Tibial nerve (tissue), 4 donors: ENCODE results near the gene SLC12A1. TPM values are rescaled to one million over a fixed set of nuclear protein-coding genes. Genes with fewer than 3 reads are reported as not detected.
"Not testable (repeated sequence)": the region's sequence is repeated elsewhere in the genome, so short reads cannot be mapped to it uniquely, and the experiment has no call there.

Source experiments
- DNase-seq, 2 donors: peaks; one replicate each; pipeline ENCODE4 v3.0.0-alpha.2; 2019; ENCODE audit warnings: low spot score in 2 of 2
- H3K27ac ChIP-seq, 4 donors: fragments of 200-600 bp; sonication (generic) in 3 of 4; one replicate each; pipeline ENCODE4 v1.5.1; 2017 to 2019; ENCODE audit warnings: mild to moderate bottlenecking in 1 of 4
- H3K27me3 ChIP-seq, 2 donors: fragments of 200-600 bp; sonication (generic) in 1 of 2; one replicate each; pipeline versions ENCODE4 v1.5.1 to v1.6.0; 2017 to 2019
- H3K36me3 ChIP-seq, 3 donors: fragments of 200-600 bp; sonication (generic); one replicate each; pipeline ENCODE4 v1.5.1; 2018 to 2019
- H3K4me1 ChIP-seq, 4 donors: fragments of 200-600 bp; sonication (generic) in 3 of 4; one replicate each; pipeline ENCODE4 v1.5.1; 2017 to 2019
- H3K4me3 ChIP-seq, 4 donors: fragments of 200-600 bp; sonication (generic) in 3 of 4; one replicate each; pipeline ENCODE4 v1.5.1; 2017 to 2019; ENCODE audit warnings: mild to moderate bottlenecking in 1 of 4, moderate library complexity in 1 of 4
- H3K9me3 ChIP-seq, 4 donors: fragments of 200-600 bp; sonication (generic) in 3 of 4; one replicate each; pipeline ENCODE4 v1.5.1; 2017 to 2019
- EP300 ChIP-seq, 2 donors: sonication (generic); formaldehyde crosslinking; IDR thresholded peaks; one replicate each; pipeline ENCODE4 v1.6.1; 2017; ENCODE audit warnings: antibody characterized with exemption in 2 of 2, mild to moderate bottlenecking in 1 of 2
- POLR2A ChIP-seq, 2 donors: fragments of 450-650 bp; IDR thresholded peaks; one replicate each; pipeline ENCODE4 v1.6.1; 2017; ENCODE audit warnings: antibody characterized with exemption in 2 of 2, mild to moderate bottlenecking in 2 of 2, moderate library complexity in 2 of 2
- WGBS, 2 donors: methylation state at CpG; one replicate each; pipeline ENCODE4 v1.1.5; 2018; 5-methylcytosine and 5-hydroxymethylcytosine counted together
- total RNA-seq, 4 donors: library from RNA; depleted of rRNA; stranded (reverse); fragments of >200 nt; gene quantifications; one replicate each; pipeline ENCODE4 v1.1.0, GENCODE V29; 2016
- TF ChIP-seq, protein P1 (sequence below), 5 experiments: fragments of 200-600 bp in 3 of 5; fragments of 450-650 bp in 2 of 5; sonication (generic) in 3 of 5; IDR thresholded peaks; one replicate each; pipeline ENCODE4 v1.5.1; 2016 to 2019; ENCODE audit warnings: antibody characterized with exemption in 5 of 5, mild to moderate bottlenecking in 3 of 5, moderate library complexity in 2 of 5

Gene SLC12A1
- total RNA-seq, 4 donors from 2014 or later: not detected

DNA sequence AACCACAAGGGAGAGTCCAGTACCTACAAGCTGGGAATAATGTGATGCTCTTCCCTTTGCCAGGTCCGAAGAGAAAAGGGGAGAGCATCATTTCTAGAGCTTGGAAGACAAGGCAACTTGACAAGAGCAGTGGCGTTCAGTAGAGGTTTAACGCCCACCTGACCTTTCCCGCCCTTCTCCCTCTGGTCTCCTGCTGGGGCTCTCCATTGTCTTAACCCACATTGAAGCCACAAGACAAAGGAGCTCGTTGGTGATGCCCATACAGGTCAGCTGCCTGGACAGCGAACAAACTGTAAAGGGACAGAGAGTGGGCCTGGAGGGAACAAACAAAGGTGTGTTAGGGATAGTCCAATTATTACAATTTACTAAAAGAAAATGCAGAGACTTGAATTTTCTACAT is 112.0 kb downstream of the SLC12A1 start:
- no peak for TF ChIP-seq EP300 (IDR thresholded peaks at IDR 0.05)
- no peak for TF ChIP-seq POLR2A (IDR thresholded peaks at IDR 0.05)
- TF ChIP-seq, protein P1, sequence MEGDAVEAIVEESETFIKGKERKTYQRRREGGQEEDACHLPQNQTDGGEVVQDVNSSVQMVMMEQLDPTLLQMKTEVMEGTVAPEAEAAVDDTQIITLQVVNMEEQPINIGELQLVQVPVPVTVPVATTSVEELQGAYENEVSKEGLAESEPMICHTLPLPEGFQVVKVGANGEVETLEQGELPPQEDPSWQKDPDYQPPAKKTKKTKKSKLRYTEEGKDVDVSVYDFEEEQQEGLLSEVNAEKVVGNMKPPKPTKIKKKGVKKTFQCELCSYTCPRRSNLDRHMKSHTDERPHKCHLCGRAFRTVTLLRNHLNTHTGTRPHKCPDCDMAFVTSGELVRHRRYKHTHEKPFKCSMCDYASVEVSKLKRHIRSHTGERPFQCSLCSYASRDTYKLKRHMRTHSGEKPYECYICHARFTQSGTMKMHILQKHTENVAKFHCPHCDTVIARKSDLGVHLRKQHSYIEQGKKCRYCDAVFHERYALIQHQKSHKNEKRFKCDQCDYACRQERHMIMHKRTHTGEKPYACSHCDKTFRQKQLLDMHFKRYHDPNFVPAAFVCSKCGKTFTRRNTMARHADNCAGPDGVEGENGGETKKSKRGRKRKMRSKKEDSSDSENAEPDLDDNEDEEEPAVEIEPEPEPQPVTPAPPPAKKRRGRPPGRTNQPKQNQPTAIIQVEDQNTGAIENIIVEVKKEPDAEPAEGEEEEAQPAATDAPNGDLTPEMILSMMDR (IDR thresholded peaks at IDR 0.05): no peak
- no peaks in the 10 kb centered on the region for H3K9me3 ChIP-seq

DNA sequence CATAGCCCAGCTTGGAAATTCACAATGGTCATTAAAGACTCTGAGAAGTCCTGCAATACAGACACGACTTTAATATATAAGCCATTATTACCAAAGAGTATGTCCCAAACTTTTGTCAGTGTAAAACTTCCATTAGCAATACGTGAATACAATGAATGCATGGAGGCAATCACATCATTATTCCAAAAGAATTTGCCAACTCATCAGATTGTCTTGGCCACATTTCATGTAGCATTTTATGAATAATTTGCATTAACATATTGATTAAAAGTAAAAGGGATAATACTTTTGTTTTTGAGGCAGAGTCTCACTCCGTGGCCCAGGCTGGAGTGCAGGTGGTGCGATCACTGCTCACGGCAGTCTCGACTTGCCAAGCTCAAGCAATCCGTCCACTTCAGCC is 117.2 kb downstream of the SLC12A1 start:
- H3K4me3 ChIP-seq: no peak overlapping the region
- no peaks in the 10 kb centered on the region for H3K36me3 ChIP-seq
- no peaks in the 10 kb centered on the region for H3K27me3 ChIP-seq
- no peak for DNase-seq
- H3K4me1 ChIP-seq: no peaks in the 10 kb centered on the region
- H3K27ac ChIP-seq: no peak overlapping the region
- no peaks in the 10 kb centered on the region for H3K9me3 ChIP-seq
- TF ChIP-seq, protein P1 (IDR thresholded peaks at IDR 0.05): no peak
- TF ChIP-seq POLR2A (IDR thresholded peaks at IDR 0.05): no peak
- TF ChIP-seq EP300 (IDR thresholded peaks at IDR 0.05): no peak
- WGBS, 2 donors: 90 to 93% methylated on average over 7 of the region's 7 CpGs

More for the DNA sequence above, 112.0 kb downstream of the SLC12A1 start:
- Histone ChIP-seq H3K4me3 (no peak overlapping the region), H3K4me1 (no peaks in the 10 kb centered on the region), H3K36me3 (no peaks in the 10 kb centered on the region), H3K27me3 (no peaks in the 10 kb centered on the region), H3K27ac (no peak overlapping the region)
- no peak for DNase-seq
- 63 to 67% methylated on average over 6 of the region's 6 CpGs for WGBS, 2 donors

DNA sequence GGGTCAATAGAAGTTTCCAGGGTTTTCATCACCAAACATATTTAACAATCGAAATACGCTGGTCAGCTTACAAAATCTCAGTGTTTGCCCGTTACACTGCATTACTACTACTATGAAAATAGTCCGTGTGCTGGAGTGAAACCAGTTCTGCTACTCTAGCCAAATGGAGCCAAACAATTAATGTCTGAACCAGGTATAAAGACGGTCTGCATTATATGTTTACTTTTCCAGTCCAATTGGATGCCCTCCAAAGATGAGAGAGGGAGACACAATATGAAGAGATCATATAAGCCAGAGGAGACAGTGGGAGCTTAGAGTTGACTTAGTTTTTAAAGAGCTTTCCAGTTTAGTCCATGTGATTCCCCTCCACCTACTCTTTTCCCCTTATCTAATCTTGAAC is 118.8 kb downstream of the SLC12A1 start:
- H3K4me1 ChIP-seq: peaks cover 0 to 3% (median 0%) of the 10 kb centered on the region in 4 donors
- H3K4me3 ChIP-seq: no peak overlapping the region
- no peaks in the 10 kb centered on the region for H3K9me3 ChIP-seq
- no peaks in the 10 kb centered on the region for H3K36me3 ChIP-seq
- TF ChIP-seq, protein P1 (IDR thresholded peaks at IDR 0.05): no peak
- TF ChIP-seq EP300 (IDR thresholded peaks at IDR 0.05) (no peak), POLR2A (IDR thresholded peaks at IDR 0.05) (no peak)
- H3K27me3 ChIP-seq: no peaks in the 10 kb centered on the region
- 72 to 76% methylated on average over 5 of the region's 5 CpGs for WGBS, 2 donors
- DNase-seq: no peak
- H3K27ac ChIP-seq: no peak overlapping the region

DNA sequence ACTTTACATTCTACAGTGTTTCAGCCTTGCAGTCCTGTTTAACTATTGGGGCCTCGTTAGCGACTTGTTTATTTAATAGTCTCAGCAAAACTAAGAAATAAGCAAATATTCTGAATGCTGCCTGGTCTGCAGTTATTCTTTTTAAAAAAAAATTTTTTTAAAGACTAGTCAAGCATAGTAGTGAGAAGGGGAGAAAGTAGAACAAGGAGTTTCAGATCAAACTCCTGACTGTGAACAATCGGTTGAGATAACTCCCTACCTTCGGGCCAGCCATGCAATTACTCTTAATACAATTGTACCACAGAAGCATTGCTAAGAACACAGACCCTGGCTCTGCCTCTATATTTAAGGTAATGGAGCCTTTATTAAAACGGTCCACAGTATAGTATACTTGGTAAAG is 119.3 kb downstream of the SLC12A1 start:
- 91 to 93% methylated on average over 5 of the region's 5 CpGs for WGBS, 2 donors
- TF ChIP-seq, protein P1 (IDR thresholded peaks at IDR 0.05): no peak
- TF ChIP-seq EP300 (IDR thresholded peaks at IDR 0.05): no peak
- TF ChIP-seq POLR2A (IDR thresholded peaks at IDR 0.05): no peak

DNA sequence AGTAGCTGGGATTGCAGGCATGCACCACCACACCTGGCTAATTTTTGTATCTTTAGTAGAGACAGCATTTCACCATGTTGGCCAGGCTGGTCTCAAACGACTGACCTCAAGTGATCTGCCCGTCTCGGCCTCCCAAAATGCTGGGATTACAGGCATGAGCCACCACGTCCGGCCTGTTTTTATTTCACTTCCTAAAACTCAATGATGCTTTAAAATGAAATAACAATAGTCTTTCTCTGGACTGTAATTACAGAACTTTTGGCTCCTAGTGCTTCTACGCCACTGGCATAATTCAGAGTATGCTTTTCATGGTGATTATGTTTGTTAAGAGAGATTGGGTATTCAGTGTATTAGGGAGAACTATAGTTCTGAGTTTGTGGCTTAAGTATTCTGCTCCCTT is 120.1 kb downstream of the SLC12A1 start:
- H3K4me3 ChIP-seq, DNase-seq: not testable (repeated sequence)
- 83 to 88% methylated on average over 6 of the region's 6 CpGs for WGBS, 2 donors

More for the DNA sequence above, 119.3 kb downstream of the SLC12A1 start:
- Histone ChIP-seq H3K27ac (no peak overlapping the region), H3K4me1 (peaks cover 0 to 7% (median 3%) of the 10 kb centered on the region in 4 donors), H3K36me3 (no peaks in the 10 kb centered on the region), H3K27me3 (no peaks in the 10 kb centered on the region), H3K9me3 (no peaks in the 10 kb centered on the region), H3K4me3 (no peak overlapping the region)
- DNase-seq: no peak

More for the DNA sequence above, 120.1 kb downstream of the SLC12A1 start:
- H3K36me3 ChIP-seq, H3K27ac ChIP-seq, H3K27me3 ChIP-seq, H3K4me1 ChIP-seq, H3K9me3 ChIP-seq: not testable (repeated sequence)
